HepG2 (cell line): ENCODE results near the gene ART1. TPM values are rescaled to one million over a fixed set of nuclear protein-coding genes. Genes with fewer than 3 reads are reported as not detected.

Source experiments
- ATAC-seq: fragments of 200-7000 bp; cut with Tn5 transposase; 3 replicates; pipeline ENCODE4 v1.9.1; 2020; ENCODE audit warnings: mild to moderate bottlenecking, moderate library complexity
- BruUV-seq: library from RNA; stranded (reverse); fragments of 400-500 nt; replicated peaks from 2 replicates; lab custom pipeline; 2021; lab: Mats Ljungman, UMichigan
- CTCF ChIA-PET: fragments of 300-600 bp; formaldehyde crosslinking; extraction: SDS; loops from one replicate; lab custom pipeline; 2021; ENCODE audit warnings: low total read pairs, inconsistent platforms, low intra/inter-chr PET ratio; lab: Yijun Ruan, JAX
- POLR2A ChIA-PET: fragments of 350-600 bp; sonication (Branson Sonifier 250); formaldehyde crosslinking; loops from one replicate; lab custom pipeline; 2020; ENCODE audit warnings: antibody characterized with exemption, inconsistent platforms; lab: Yijun Ruan, JAX
- DNase-seq: peaks from one replicate; pipeline ENCODE4 v3.0.0-alpha.2; 2015; ENCODE audit warnings: low spot score
- FAIRE-seq: peaks from 3 replicates; lab custom pipeline; 2011; peaks lifted over from hg19 to GRCh38; lab: Jason Lieb, UNC
- H2AFZ ChIP-seq: one replicate; pipeline ENCODE4 v1.6.1; 2011; ENCODE audit warnings: low read length, inconsistent platforms
- H3K27ac ChIP-seq: fragments of 300-600 bp; 3 replicates; pipeline ENCODE4 v1.8.0; 2011; ENCODE audit warnings: mixed run types, mild to moderate bottlenecking, mixed read lengths, low read length, inconsistent platforms; ENCODE audit not compliant: insufficient read depth; ENCODE audit errors: extremely low read length
- H3K27me3 ChIP-seq, 2 experiments: fragments of 200-600 bp in 1 of 2; 2 replicates in 1 of 2; 3 replicates in 1 of 2; pipeline versions ENCODE4 v1.6.0 to v1.8.0; 2011; ENCODE audit warnings: low read length in 2 of 2, mild to moderate bottlenecking in 2 of 2, moderate library complexity in 2 of 2, inconsistent platforms in 1 of 2; ENCODE audit not compliant: insufficient read depth in 2 of 2, control insufficient read depth in 1 of 2
- H3K36me3 ChIP-seq, 2 experiments: fragments of 200-600 bp in 1 of 2; replicated peaks in 1 of 2; 2 replicates in 1 of 2; 3 replicates in 1 of 2; pipeline versions ENCODE4 v1.5.1 to v1.8.0; 2011; ENCODE audit warnings: low read length in 2 of 2, inconsistent platforms in 1 of 2; ENCODE audit not compliant: insufficient read depth in 2 of 2, control insufficient read depth in 1 of 2
- H3K4me1 ChIP-seq: 2 replicates; pipeline ENCODE4 v1.5.1; 2012; ENCODE audit warnings: low read length, inconsistent platforms; ENCODE audit not compliant: insufficient read depth
- H3K4me2 ChIP-seq: 2 replicates; pipeline ENCODE4 v1.6.0; 2011; ENCODE audit warnings: low read depth, low read length, inconsistent platforms
- H3K4me3 ChIP-seq, 3 experiments: fragments of 200-600 bp in 1 of 3; sonication (generic), shearing (Covaris generic) in 1 of 3; replicated peaks in 1 of 3; 2 replicates each; pipeline ENCODE4 v1.5.1; 2011 to 2016; ENCODE audit warnings: low read length in 3 of 3, inconsistent platforms in 2 of 3, low read depth in 2 of 3, mild to moderate bottlenecking in 2 of 3, control low read depth in 1 of 3, mixed read lengths in 1 of 3; ENCODE audit not compliant: insufficient read depth in 1 of 3
- H3K79me2 ChIP-seq: one replicate; pipeline ENCODE4 v1.6.1; 2011; ENCODE audit warnings: low read length, inconsistent platforms; ENCODE audit not compliant: insufficient read depth
- H3K9ac ChIP-seq: 2 replicates; pipeline ENCODE4 v1.6.0; 2011; ENCODE audit warnings: mild to moderate bottlenecking, low read depth, low read length, inconsistent platforms; ENCODE audit not compliant: insufficient read depth
- H3K9me3 ChIP-seq: 2 replicates; pipeline ENCODE4 v1.5.1; 2012; ENCODE audit warnings: mild to moderate bottlenecking, low read length
- H4K20me1 ChIP-seq: 2 replicates; pipeline ENCODE4 v1.6.0; 2011; ENCODE audit warnings: inconsistent platforms, mild to moderate bottlenecking, low read length, moderate library complexity; ENCODE audit not compliant: insufficient read depth
- CBX2 ChIP-seq, 2 experiments: fragments of 200-600 bp in 1 of 2; sonication (generic); formaldehyde crosslinking in 1 of 2; IDR thresholded peaks; 2 replicates each; pipeline versions ENCODE4 v1.7.0 to v1.8.1; 2018 to 2022; ENCODE audit warnings: low read depth in 2 of 2, low read length in 1 of 2, mild to moderate bottlenecking in 1 of 2, missing genetic modification reagents in 1 of 2
- ESRRA ChIP-seq: sonication (generic); formaldehyde crosslinking; IDR thresholded peaks from 2 replicates; pipeline ENCODE4 v1.5.1; 2020; ENCODE audit warnings: mild to moderate bottlenecking, low read depth, missing genetic modification reagents
- HNRNPL ChIP-seq: fragments of 200-400 bp; formaldehyde crosslinking; IDR thresholded peaks from 2 replicates; pipeline ENCODE4 v1.6.1; 2017; ENCODE audit warnings: mild to moderate bottlenecking, low read depth, low read length
- KLF13 ChIP-seq: sonication (generic); formaldehyde crosslinking; IDR thresholded peaks from 2 replicates; pipeline ENCODE4 v1.4.0; 2020; ENCODE audit warnings: mild to moderate bottlenecking, missing genetic modification reagents
- MAFK ChIP-seq, 2 experiments: IDR thresholded peaks in 1 of 2; conservative IDR thresholded peaks in 1 of 2; 2 replicates each; pipeline ENCODE4 v1.6.1; 2011; ENCODE audit warnings: improper control_type of control experiment in 2 of 2, low read length in 2 of 2
- NAIF1 ChIP-seq: sonication (generic); formaldehyde crosslinking; IDR thresholded peaks from 2 replicates; pipeline ENCODE4 v1.5.0; 2020; ENCODE audit warnings: mild to moderate bottlenecking, missing genetic modification reagents, borderline replicate concordance
- PAX8 ChIP-seq: sonication (generic); formaldehyde crosslinking; IDR thresholded peaks from 2 replicates; pipeline ENCODE4 v1.8.0; 2022; ENCODE audit warnings: mild to moderate bottlenecking, missing genetic modification reagents, borderline replicate concordance
- PHF5A ChIP-seq: IDR thresholded peaks from one replicate; pipeline ENCODE4 v1.6.1; 2018; ENCODE audit warnings: low read depth, missing genetic modification reagents; ENCODE audit not compliant: unreplicated experiment
- RBM39 ChIP-seq: fragments of 200-400 bp; formaldehyde crosslinking; IDR thresholded peaks from one replicate; pipeline ENCODE4 v1.6.1; 2018; ENCODE audit warnings: antibody characterized with exemption, mild to moderate bottlenecking, low read depth, low read length; ENCODE audit not compliant: poor library complexity, severe bottlenecking
- SNRNP70 ChIP-seq: fragments of 200-400 bp; formaldehyde crosslinking; IDR thresholded peaks from 2 replicates; pipeline ENCODE4 v1.6.1; 2017; ENCODE audit warnings: mild to moderate bottlenecking, low read depth, low read length, moderate library complexity
- ZBTB20 ChIP-seq: sonication (generic); formaldehyde crosslinking; IDR thresholded peaks from 2 replicates; pipeline ENCODE4 v1.8.1; 2023; ENCODE audit warnings: missing genetic modification reagents, low read depth, mild to moderate bottlenecking, borderline replicate concordance
- ZFP37 ChIP-seq: sonication (generic); formaldehyde crosslinking; IDR thresholded peaks from 2 replicates; pipeline ENCODE4 v1.4.0; 2020; ENCODE audit warnings: missing genetic modification reagents, borderline replicate concordance
- ZNF260 ChIP-seq: sonication (generic); formaldehyde crosslinking; IDR thresholded peaks from 2 replicates; pipeline ENCODE4 v1.4.0; 2020; ENCODE audit warnings: missing genetic modification reagents, low read depth, mild to moderate bottlenecking, borderline replicate concordance
- ZNF317 ChIP-seq: sonication (generic); formaldehyde crosslinking; IDR thresholded peaks from 2 replicates; pipeline ENCODE4 v1.5.0; 2020; ENCODE audit warnings: mild to moderate bottlenecking, missing genetic modification reagents
- ZNF512B ChIP-seq: sonication (generic); formaldehyde crosslinking; IDR thresholded peaks from 2 replicates; pipeline ENCODE4 v1.5.1; 2020; ENCODE audit warnings: missing genetic modification reagents, mild to moderate bottlenecking, borderline replicate concordance
- ZNF530 ChIP-seq: sonication (generic); formaldehyde crosslinking; IDR thresholded peaks from 2 replicates; pipeline ENCODE4 v1.5.0; 2020; ENCODE audit warnings: low read depth, mild to moderate bottlenecking, missing genetic modification reagents
- ZNF737 ChIP-seq: sonication (generic); formaldehyde crosslinking; IDR thresholded peaks from 2 replicates; pipeline ENCODE4 v1.5.0; 2020; ENCODE audit warnings: missing genetic modification reagents, mild to moderate bottlenecking, borderline replicate concordance
- ZNF761 ChIP-seq: sonication (generic); formaldehyde crosslinking; conservative IDR thresholded peaks from 2 replicates; pipeline ENCODE4 v1.4.0; 2020; ENCODE audit warnings: mild to moderate bottlenecking, missing genetic modification reagents
- WGBS: methylation state at CpG from one replicate; pipeline ENCODE4 v1.1.6; 2017; ENCODE audit warnings: low lambda C conversion rate; 5-methylcytosine and 5-hydroxymethylcytosine counted together
- in situ Hi-C: cut with HindIII; loops from 2 replicates; pipeline ENCODE4 v1.10.0; 2017; ENCODE audit warnings: low pct_unique_long_range_greater_than_20kb; ENCODE audit not compliant: extremely low pct_ligation_motif_present
- intact Hi-C: fragments of 100-400 bp; cut with micrococcal nuclease; formaldehyde crosslinking; loops from one replicate; pipeline ENCODE4 v1.10.0; 2022; ENCODE audit not compliant: unreplicated experiment
- polyA plus RNA-seq, 8 experiments: library from polyadenylated mRNA; depleted of rRNA in 3 of 8; stranded (reverse) in 7 of 8; unstranded in 1 of 8; fragments of >200 nt; fragmentation: Illumina TruSeq in 4 of 8; extraction: Trizol in 4 of 8; gene quantifications; 2 replicates each; pipeline versions ENCODE4 v1.2.1 to v1.2.3, GENCODE V29; 2011 to 2016; ENCODE audit warnings: low read depth in 4 of 8, missing spikeins in 1 of 8, mixed read lengths in 1 of 8; ENCODE audit not compliant: insufficient read depth in 1 of 8
- total RNA-seq, 5 experiments: library from RNA; depleted of rRNA; stranded (reverse); fragments of >200 nt; fragmentation: Illumina TruSeq; extraction: Trizol; gene quantifications; 2 replicates each; pipeline ENCODE4 v1.2.3, GENCODE V29; 2016; ENCODE audit warnings: low read depth in 1 of 5

The ART1 gene
- total and polyA plus RNA-seq, 2 of the 13 experiments (the other 11 are each of a cell fraction or from before 2014, with no cell fraction given): not detected

GRCh38 chr11:3626250-3626960, 18.5 kb upstream of the ART1 start:
- intact Hi-C loops: no loop called here
- Histone ChIP-seq H3K4me2 (no peak overlapping the region), H3K9ac (no peak overlapping the region), H4K20me1 (no peaks in the 10 kb centered on the region), H3K9me3 (no peaks in the 10 kb centered on the region), H3K79me2 (no peaks in the 10 kb centered on the region), H3K4me3 (no peak overlapping the region), H3K27ac (no peak overlapping the region), H3K4me1 (no peaks in the 10 kb centered on the region), H2AFZ (no peak overlapping the region), H3K36me3 (no peaks in the 10 kb centered on the region), H3K27me3 (0 out of 5 replicates have a peak, but pooled peaks cover under 1 to 1% of the 10 kb centered on the region in 2 experiments)
- WGBS: 70% methylated on average over 23 of the region's 23 CpGs
- in situ Hi-C loops: no loop called here
- ATAC-seq (peak; percentile 54), FAIRE-seq (no peak), DNase-seq (no peak)
- no TSS peak for BruUV-seq
- ChIA-PET POLR2A (no interaction called here), CTCF (no interaction called here)
- TF ChIP-seq MAFK (conservative IDR thresholded peaks at IDR 0.05 in 1 of 2, IDR thresholded peaks at IDR 0.05 in 1 of 2; ENCODE audit: low read length in 2 of 2) (no peak), ZNF260 (CRISPR knock-in tag) (no peak), ZBTB20 (CRISPR knock-in tag) (no peak), RBM39 (no peak), ZNF512B (CRISPR knock-in tag) (no peak), KLF13 (CRISPR knock-in tag) (no peak), ZNF530 (CRISPR knock-in tag) (no peak), HNRNPL (no peak), PAX8 (CRISPR knock-in tag) (no peak), NAIF1 (CRISPR knock-in tag) (no peak), PHF5A (CRISPR knock-in tag) (no peak), ZNF737 (CRISPR knock-in tag) (no peak), CBX2 (IDR thresholded peaks at IDR 0.05; ENCODE audit: low read depth, low read length) (no peak), CBX2 (CRISPR knock-in tag; IDR thresholded peaks at IDR 0.05; ENCODE audit: low read depth) (no peak), ESRRA (CRISPR knock-in tag) (no peak), ZNF761 (CRISPR knock-in tag) (no peak), ZFP37 (CRISPR knock-in tag) (no peak), ZNF317 (CRISPR knock-in tag) (no peak), SNRNP70 (no peak)
